Mesenchymal stem cell (in vitro differentiated cells and primary cell): Measurements from ENCODE around the gene GAS6.

Experiments used
- DNase-seq: peaks from one replicate; pipeline ENCODE4 v3.0.0-alpha.2; 2013
- H2AFZ ChIP-seq: one replicate; pipeline ENCODE4 v1.6.1; 2013; ENCODE audit warnings: low read depth, mild to moderate bottlenecking, control low read depth, inconsistent platforms, low read length, moderate library complexity
- H2AK5ac ChIP-seq: 2 replicates; pipeline ENCODE4 v1.6.1; 2013; ENCODE audit warnings: low read length, moderate library complexity, mild to moderate bottlenecking, inconsistent platforms; ENCODE audit not compliant: severe bottlenecking
- H2BK120ac ChIP-seq: one replicate; pipeline ENCODE4 v1.6.1; 2013; ENCODE audit warnings: low read depth, mild to moderate bottlenecking, inconsistent platforms, low read length, moderate library complexity
- H2BK12ac ChIP-seq, 2 experiments: one replicate each; pipeline ENCODE4 v1.6.1; 2013; ENCODE audit warnings: inconsistent platforms in 2 of 2, low read length in 2 of 2, mild to moderate bottlenecking in 2 of 2, moderate library complexity in 2 of 2, control low read depth in 1 of 2
- H2BK15ac ChIP-seq: one replicate; pipeline ENCODE4 v1.6.1; 2013; ENCODE audit warnings: mild to moderate bottlenecking, low read depth, inconsistent platforms; ENCODE audit not compliant: poor library complexity, severe bottlenecking
- H2BK5ac ChIP-seq: 2 replicates; pipeline ENCODE4 v1.6.1; 2013; ENCODE audit warnings: low read depth, mild to moderate bottlenecking, low read length, control low read depth, inconsistent platforms; ENCODE audit not compliant: poor library complexity, severe bottlenecking
- H3K14ac ChIP-seq, 2 experiments: one replicate each; pipeline ENCODE4 v1.6.1; 2013; ENCODE audit warnings: inconsistent platforms in 2 of 2, low read length in 2 of 2, control low read depth in 1 of 2, mild to moderate bottlenecking in 1 of 2, moderate library complexity in 1 of 2
- H3K18ac ChIP-seq, 2 experiments: one replicate each; pipeline ENCODE4 v1.6.1; 2013; ENCODE audit warnings: inconsistent platforms in 2 of 2, low read length in 2 of 2, control low read depth in 1 of 2, low read depth in 1 of 2, mild to moderate bottlenecking in 1 of 2
- H3K23ac ChIP-seq, 2 experiments: one replicate each; pipeline ENCODE4 v1.6.1; 2013; ENCODE audit warnings: inconsistent platforms in 2 of 2, low read length in 2 of 2, mild to moderate bottlenecking in 2 of 2, moderate library complexity in 2 of 2, control low read depth in 1 of 2
- H3K27ac ChIP-seq: 2 replicates; pipeline ENCODE4 v1.5.1; 2013; ENCODE audit warnings: mild to moderate bottlenecking, moderate library complexity, low read length, control low read depth, inconsistent platforms; ENCODE audit not compliant: poor library complexity, severe bottlenecking
- H3K27me3 ChIP-seq, 2 experiments: 2 replicates each; pipeline versions ENCODE4 v1.6.1 to v1.7.0; 2013; ENCODE audit warnings: low read length in 2 of 2, mild to moderate bottlenecking in 2 of 2, moderate library complexity in 2 of 2, control low read depth in 1 of 2, inconsistent platforms in 1 of 2; ENCODE audit not compliant: control insufficient read depth in 1 of 2, insufficient read depth in 1 of 2
- H3K36me3 ChIP-seq, 2 experiments: 2 replicates each; pipeline versions ENCODE4 v1.6.1 to v1.7.0; 2013; ENCODE audit warnings: low read length in 2 of 2, control low read depth in 1 of 2, inconsistent platforms in 1 of 2, low read depth in 1 of 2, mild to moderate bottlenecking in 1 of 2; ENCODE audit not compliant: insufficient read depth in 2 of 2, control insufficient read depth in 1 of 2
- H3K4ac ChIP-seq, 2 experiments: one replicate each; pipeline ENCODE4 v1.6.1; 2013; ENCODE audit warnings: inconsistent platforms in 2 of 2, low read length in 2 of 2, mild to moderate bottlenecking in 2 of 2, moderate library complexity in 2 of 2, control low read depth in 1 of 2, low read depth in 1 of 2
- H3K4me1 ChIP-seq: 2 replicates; pipeline ENCODE4 v1.6.1; 2013; ENCODE audit warnings: low read depth, low read length, control low read depth; ENCODE audit not compliant: control insufficient read depth, insufficient read depth
- H3K4me2 ChIP-seq: 2 replicates; pipeline ENCODE4 v1.6.1; 2013; ENCODE audit warnings: low read length, mild to moderate bottlenecking, inconsistent platforms; ENCODE audit not compliant: poor library complexity, severe bottlenecking
- H3K4me3 ChIP-seq, 2 experiments: 2 replicates each; pipeline versions ENCODE4 v1.5.1 to v1.7.0; 2013; ENCODE audit warnings: low read length in 2 of 2, mild to moderate bottlenecking in 2 of 2, control low read depth in 1 of 2, low read depth in 1 of 2; ENCODE audit not compliant: insufficient read depth in 1 of 2
- H3K79me1 ChIP-seq: replicated peaks from 2 replicates; pipeline ENCODE4 v1.6.1; 2013; ENCODE audit warnings: mild to moderate bottlenecking, control low read depth, low read length, inconsistent platforms; ENCODE audit not compliant: poor library complexity, severe bottlenecking
- H3K9ac ChIP-seq: 2 replicates; pipeline ENCODE4 v1.7.0; 2013; ENCODE audit warnings: mild to moderate bottlenecking, low read length, moderate library complexity
- H3K9me3 ChIP-seq: 2 replicates; pipeline ENCODE4 v1.7.0; 2013; ENCODE audit warnings: mild to moderate bottlenecking, low read length; ENCODE audit not compliant: control insufficient read depth
- H4K8ac ChIP-seq: one replicate; pipeline ENCODE4 v1.6.1; 2013; ENCODE audit warnings: inconsistent platforms, mild to moderate bottlenecking, low read length, moderate library complexity
- H4K91ac ChIP-seq: one replicate; pipeline ENCODE4 v1.6.1; 2013; ENCODE audit warnings: mild to moderate bottlenecking, low read length, inconsistent platforms
- WGBS: methylation state at CpG from one replicate; pipeline ENCODE4 v1.1.7; 2013; ENCODE audit warnings: mixed read lengths; 5-methylcytosine and 5-hydroxymethylcytosine counted together

Gene GAS6

DNA sequence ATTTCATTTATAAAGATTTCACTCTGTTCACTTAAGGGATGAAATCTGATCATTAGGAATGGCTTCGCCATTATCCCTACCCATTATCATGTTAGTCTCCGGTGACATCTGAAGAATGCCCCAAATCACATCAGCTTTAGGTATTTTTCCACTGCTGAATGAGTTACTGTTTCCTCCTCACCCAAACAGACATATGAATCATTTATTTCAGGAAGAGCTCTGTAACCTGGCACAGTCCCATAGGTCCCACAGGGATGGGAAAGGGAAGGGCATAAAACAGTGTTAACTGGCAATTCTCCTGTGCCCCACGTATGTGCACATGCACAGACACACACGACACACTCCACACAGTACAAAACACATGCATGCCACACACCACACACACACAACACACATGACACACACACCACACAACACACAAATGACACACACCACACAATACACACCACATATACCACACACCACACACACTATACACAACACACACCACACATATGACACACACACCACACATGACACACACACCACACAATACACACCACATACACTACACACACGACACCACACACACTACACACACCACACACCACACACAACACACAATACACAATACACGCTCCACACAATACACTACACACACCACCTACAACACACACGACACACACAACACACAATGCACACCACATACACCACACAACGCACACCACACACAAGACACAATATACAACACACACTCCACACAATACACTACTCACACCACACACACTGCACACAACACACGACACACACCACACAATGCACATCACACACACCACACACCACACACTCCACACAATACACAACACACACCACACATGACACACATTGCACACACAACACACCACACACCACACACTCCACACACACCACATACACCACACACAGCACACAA lies 89.4 kb downstream of the GAS6 start:
- 78% methylated on average over 9 of the region's 9 CpGs for WGBS

DNA sequence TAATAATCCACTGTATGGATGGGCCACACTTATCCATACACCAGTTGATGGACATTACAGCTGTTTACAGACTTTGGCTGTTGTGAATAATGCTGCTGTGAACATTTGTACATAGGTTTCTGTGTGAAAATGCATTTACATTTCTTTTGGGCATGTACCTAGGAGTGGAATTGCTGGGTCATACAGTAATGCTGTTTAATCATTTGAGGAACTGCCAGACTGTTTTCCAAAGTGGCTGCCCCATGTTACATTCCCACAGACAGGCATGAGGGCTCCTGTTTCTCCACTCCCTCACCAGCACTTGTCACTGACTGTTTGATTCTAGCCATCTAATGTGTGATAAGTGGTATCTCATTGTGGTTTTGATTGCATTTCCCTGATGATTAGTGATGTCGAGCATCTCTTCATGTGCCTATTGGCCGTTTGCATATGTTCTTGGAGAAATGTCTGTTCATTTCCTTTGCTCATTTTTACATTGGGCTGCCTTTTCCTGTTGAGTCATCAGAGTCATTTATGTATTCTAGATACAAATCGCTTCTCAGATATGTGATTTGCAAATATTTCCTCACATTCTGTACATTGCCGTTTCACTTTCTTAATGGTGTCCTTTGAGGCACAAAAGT lies 92.1 kb downstream of the GAS6 start:
- Histone ChIP-seq H4K91ac (no peak overlapping the region), H3K23ac (no peak overlapping the region), H4K8ac (no peak overlapping the region), H2AK5ac (no peak overlapping the region), H2BK5ac (no peak overlapping the region), H3K4me1 (peaks cover 18% of the 10 kb centered on the region), H3K18ac (no peak overlapping the region), H3K79me1 (no peaks in the 10 kb centered on the region), H2BK12ac (no peak overlapping the region), H2BK15ac (no peak overlapping the region), H3K4ac (no peak overlapping the region), H3K4me2 (no peak overlapping the region), H3K4me3 (peak overlapping the region in 1 of 2 experiments; percentile 19), H3K9ac (no peak overlapping the region), H2BK120ac (no peak overlapping the region), H2AFZ (no peak overlapping the region), H3K14ac (no peak overlapping the region), H3K9me3 (peaks cover 10% of the 10 kb centered on the region), H3K27ac (no peak overlapping the region), H3K27me3 (peaks cover 5 to 7% of the 10 kb centered on the region in 2 experiments), H3K36me3 (peaks cover 5 to 8% of the 10 kb centered on the region in 2 experiments)
- DNase-seq = no peak
- WGBS = 41% methylated on average over 2 of the region's 4 CpGs

More for the DNA sequence above, 89.4 kb downstream of the GAS6 start:
- no peak overlapping the region for H3K4ac ChIP-seq
- H3K9me3 ChIP-seq = peaks cover 10% of the 10 kb centered on the region
- H3K27ac ChIP-seq = no peak overlapping the region
- H2BK5ac ChIP-seq = no peak overlapping the region
- H2AFZ ChIP-seq = no peak overlapping the region
- no peak overlapping the region for H3K4me2 ChIP-seq
- peak overlapping the region in 1 of 2 experiments; percentile 26 for H3K18ac ChIP-seq
- peak overlapping the region; percentile 15 for H4K91ac ChIP-seq
- H2BK12ac ChIP-seq = no peak overlapping the region
- DNase-seq = peak; percentile 22
- H3K14ac ChIP-seq = peak overlapping the region in 1 of 2 experiments; percentile 56
- no peak overlapping the region for H2BK15ac ChIP-seq
- no peak overlapping the region for H3K9ac ChIP-seq
- no peak overlapping the region for H2BK120ac ChIP-seq
- H3K79me1 ChIP-seq = no peaks in the 10 kb centered on the region
- H3K23ac ChIP-seq = no peak overlapping the region
- H2AK5ac ChIP-seq = no peak overlapping the region
- peaks cover 14% of the 10 kb centered on the region for H3K4me1 ChIP-seq
- H3K36me3 ChIP-seq = peaks cover 0 to 5% of the 10 kb centered on the region in 2 experiments
- no peak overlapping the region for H4K8ac ChIP-seq
- peaks cover 21 to 28% of the 10 kb centered on the region in 2 experiments for H3K27me3 ChIP-seq
- peak overlapping the region in 1 of 2 experiments; percentile 5 for H3K4me3 ChIP-seq

GRCh38 chr13:113770937-113771336 lies 92.9 kb downstream of the GAS6 start:
- H3K9me3 ChIP-seq = peaks cover 10% of the 10 kb centered on the region
- WGBS = 89% methylated on average over 4 of the region's 5 CpGs
- H3K27me3 ChIP-seq = no peaks in the 10 kb centered on the region
- no peak overlapping the region for H3K18ac ChIP-seq
- no peak overlapping the region for H2BK120ac ChIP-seq
- H2BK5ac ChIP-seq = no peak overlapping the region
- no peak overlapping the region for H4K91ac ChIP-seq
- peaks cover 18% of the 10 kb centered on the region for H3K4me1 ChIP-seq
- no peak overlapping the region for H3K4ac ChIP-seq
- H3K14ac ChIP-seq = no peak overlapping the region
- no peak overlapping the region for H3K4me2 ChIP-seq
- H2AFZ ChIP-seq = no peak overlapping the region
- no peak overlapping the region for H2AK5ac ChIP-seq
- no peaks in the 10 kb centered on the region for H3K79me1 ChIP-seq
- H2BK12ac ChIP-seq = no peak overlapping the region
- no peak overlapping the region for H3K27ac ChIP-seq
- DNase-seq = no peak
- H2BK15ac ChIP-seq = no peak overlapping the region
- no peak overlapping the region for H3K9ac ChIP-seq
- H3K23ac ChIP-seq = no peak overlapping the region
- peaks cover 8% of the 10 kb centered on the region in 2 experiments for H3K36me3 ChIP-seq
- no peak overlapping the region for H3K4me3 ChIP-seq
- H4K8ac ChIP-seq = no peak overlapping the region
